SIG-M5 treated with dmso at 0.1 percent for 504 hours (cell line): Measurements from ENCODE around the gene SIK2.
"Not testable (repeated sequence)": the region's sequence is repeated elsewhere in the genome, so short reads cannot be mapped to it uniquely, and the experiment has no call there.

Experiments used
- DNase-seq: peaks from one replicate; lab custom pipeline; 2025; ENCODE audit not compliant: unreplicated experiment; lab: John Stamatoyannopoulos, UW

The SIK2 gene

DNA sequence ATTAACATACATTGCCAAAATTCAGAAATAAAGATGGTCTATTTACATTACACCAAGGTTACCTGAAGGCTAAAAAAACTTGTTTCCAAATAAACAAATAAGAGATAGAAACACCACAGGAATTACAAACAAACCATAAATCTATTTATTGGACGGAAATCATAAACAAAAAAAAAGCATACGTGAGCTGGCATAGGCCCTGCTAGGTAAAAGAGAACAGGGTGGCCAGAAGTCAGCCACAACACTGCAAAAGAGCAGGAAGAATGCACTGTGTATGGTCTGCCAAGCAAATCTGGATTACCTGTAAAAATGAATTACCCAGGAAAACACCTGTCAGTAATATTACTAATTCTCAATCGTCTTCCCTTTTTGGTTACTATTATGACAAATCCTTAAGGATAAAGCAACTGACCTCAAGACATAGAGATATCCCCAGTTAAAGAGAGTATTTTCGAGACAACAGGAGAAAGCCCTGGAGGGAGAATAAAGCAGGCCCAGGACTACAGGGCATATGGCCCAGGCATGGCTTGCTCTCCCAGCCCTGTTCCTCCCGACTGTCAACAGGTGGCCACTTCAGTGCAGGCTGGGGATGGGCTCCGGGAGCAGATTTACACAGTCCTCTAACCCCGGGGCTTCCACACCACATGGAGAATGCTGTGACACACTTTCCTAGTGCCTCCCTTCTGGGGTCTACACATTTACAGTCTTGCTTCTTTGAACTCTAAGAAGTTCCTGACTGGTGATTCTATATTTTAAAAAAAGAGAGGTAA, 146.0 kb downstream of the SIK2 start:
- DNase-seq: no peak

DNA sequence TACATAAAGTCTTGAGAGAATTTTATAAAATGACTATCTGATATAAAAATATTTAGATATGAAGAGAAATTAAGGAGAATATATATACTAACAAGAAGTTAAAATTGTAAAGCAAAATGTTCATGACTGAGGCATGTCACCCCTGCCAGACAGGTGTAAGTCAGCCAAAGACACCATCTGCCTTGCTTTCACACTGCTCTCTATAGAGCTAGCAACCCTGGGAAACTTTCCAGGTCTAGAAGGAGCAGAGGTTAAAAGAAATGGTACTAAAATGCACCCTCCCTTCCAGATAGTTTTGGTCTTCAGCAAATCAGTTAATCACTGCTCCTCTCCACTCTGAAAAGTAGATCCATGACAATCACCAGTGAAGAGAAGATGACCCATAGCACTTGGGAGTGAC, 147.4 kb downstream of the SIK2 start:
- no peak for DNase-seq

DNA sequence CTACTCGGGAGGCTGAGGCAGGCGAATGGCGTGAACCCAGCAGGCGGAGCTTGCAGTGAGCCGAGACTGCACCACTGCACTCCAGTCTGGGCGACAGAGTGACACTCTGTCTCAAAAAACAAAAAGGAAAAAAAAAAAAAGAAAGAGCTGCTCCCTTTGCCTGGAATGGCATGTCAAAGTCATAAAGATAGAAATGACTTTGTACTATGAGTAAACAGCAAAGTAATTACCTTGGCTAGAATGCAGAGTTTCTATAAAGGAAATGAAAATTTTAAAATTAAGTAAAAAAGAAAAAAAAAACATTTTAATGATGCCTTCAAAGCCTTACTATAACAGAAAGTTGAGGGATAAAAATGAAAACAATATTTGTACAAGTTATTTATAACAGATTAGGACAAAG, 153.8 kb downstream of the SIK2 start:
- no peak for DNase-seq

DNA sequence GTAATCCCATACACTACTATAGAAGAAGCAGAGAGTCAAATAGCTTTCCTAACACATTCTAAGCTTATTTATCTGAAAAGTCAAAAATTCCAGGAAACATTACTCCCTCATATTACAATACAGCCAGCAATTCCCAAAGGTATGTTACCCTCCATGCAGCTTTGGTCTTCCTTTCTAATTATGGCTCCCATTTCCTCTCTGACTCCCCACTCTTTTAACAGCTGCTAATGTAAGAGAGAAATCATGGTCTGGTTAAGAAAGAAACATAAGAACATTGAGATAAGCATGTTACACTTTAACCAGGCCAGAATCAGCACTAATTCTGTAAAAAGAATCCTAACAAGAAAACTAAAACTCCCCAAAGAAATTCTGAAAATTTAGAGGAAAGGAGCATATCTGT, 157.1 kb downstream of the SIK2 start:
- no peak for DNase-seq

DNA sequence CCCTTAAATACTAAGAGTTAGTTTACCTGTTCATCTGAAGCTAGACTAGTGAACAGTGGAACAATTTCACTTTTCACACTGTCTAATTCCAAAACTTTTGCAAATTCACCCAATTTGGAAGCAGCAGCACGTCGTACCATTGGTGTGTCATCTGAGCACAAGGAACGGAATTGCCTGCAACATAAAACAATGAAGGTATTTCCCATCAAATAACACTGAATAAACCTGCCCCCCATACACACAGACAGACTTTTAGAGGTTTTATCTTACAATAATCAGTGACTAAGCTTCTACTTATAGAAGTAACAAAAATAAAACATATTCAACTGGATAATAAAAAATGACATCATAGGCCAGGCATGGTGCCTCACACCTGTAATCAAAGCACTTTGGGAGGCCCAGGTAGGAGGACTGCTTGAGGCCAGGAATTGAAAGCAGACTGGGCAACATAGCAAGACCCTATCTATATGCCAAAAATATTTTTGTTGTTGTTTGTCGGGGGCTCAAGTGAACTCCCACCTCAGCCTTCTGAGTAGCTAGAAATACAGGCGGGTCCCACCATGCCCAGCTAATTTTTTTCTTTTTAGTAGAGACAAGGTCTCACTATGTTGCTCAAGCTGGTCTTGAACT, 157.6 kb downstream of the SIK2 start:
- DNase-seq: no peak

DNA sequence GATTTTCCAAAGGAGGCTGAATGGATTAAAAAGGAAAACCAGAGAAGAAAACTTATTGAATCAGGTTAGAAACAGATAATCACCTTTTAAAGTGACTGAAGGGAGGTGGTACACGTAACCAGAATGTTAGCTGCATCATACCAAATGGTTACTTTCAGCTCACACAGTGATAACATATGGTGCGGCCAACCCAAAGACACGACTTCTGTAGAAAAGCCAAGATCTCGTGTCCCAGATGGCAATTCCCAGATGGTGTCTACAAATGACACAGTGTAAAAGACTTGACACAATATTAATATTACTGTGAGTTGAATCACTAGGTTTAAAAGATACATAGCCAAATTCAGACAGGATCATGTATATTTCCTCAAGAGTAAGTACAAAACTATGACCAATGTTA, 158.8 kb downstream of the SIK2 start:
- DNase-seq: no peak

DNA sequence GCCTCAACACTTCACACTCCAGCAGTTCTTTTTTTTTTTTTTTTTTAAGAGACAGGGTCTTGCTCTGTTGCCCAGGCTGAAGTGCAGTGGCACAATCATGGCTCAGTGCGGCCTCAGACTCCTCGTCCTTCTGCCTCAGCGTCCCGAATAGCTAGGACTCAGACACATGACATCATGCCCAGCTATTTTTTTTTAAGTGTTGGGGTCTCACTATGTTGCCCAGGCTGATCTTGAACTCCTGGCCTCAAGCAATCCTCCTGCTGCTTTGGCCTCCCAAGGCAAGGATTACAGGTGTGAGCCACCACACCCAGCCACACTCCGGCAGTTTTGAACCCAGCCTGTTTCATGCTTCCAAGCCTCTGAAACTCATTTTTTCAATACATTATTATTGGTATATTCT, 160.3 kb downstream of the SIK2 start:
- DNase-seq: no peak

DNA sequence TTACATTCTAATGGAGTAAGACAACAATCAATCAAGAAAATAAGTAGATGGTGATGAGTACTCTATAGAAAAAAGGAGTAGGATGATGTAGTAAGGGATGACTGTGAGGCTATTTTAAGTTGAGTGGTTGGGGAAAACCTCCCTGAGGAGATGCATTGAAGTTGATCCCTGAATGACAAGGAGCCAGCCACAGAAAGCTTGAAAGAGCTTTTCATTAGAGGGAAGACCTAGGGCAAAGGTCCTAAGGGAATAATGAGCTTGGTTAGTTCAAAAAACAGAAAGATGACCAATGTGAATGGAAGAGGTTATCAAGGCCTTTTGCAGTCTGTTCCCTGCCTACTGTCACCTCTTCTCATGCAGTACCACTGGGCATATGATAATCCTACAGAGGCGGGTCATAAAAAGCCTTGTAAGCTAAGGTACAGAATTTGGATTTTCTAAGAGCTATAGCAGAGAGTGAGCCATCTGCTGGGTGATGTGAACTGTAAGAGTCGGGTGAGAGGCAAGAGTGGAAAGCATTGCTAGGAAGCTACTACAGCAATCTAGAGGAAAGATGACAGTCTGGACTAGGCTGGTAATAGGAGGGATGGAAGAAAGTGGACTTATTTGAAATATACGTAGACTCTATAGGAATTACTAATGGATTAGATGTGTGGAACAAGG, 160.9 kb downstream of the SIK2 start:
- no peak for DNase-seq

DNA sequence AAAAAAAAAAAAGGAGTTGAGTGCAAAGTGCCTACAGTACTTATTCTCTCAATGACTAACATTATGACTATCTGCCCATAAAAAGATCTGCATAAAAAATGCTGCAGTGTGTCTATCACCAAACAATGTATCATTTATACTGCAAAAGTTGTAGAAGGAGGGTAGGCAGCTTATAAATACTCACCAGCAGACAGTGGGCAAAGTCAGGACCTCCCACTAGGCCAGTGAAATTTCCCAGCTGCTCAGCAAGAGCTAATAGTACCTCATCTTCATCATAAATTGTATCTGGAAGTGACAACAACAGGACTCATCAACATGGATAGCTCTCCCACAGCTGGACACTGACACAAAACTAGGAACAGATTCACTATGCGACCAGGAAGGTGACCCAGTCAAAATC, 162.4 kb downstream of the SIK2 start:
- DNase-seq: no peak

DNA sequence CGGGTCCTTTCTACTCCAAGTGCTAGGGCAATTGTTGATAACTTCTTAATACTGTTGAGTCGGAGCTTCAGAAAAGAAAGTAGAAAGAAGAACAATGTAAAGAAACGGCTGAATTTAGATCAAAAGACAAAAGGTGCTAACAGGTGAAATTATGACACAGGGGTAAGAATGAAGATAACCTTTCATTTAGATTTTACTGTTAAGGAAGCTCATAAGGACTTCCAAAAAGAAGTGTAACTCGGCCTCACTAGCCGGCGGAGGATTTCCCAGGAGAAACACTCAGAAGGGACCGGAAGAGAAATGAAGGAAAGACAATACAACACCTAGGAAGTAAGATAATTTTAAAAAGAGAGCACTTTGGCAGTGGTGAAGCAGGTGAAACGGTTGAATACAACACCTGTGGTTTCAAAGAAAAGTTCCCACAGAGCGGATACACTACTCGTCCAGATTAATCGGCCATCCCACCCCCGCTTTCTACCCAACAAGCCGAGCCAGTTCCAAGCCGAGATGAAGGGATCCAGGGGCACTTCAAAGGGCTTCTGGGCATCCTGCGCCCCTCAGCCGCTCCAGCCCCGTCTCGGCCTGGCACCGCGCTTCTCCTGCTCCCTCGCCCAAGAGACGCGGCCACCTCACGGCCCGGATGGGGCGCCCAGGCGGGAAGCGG, 163.2 kb downstream of the SIK2 start:
- no peak for DNase-seq

DNA sequence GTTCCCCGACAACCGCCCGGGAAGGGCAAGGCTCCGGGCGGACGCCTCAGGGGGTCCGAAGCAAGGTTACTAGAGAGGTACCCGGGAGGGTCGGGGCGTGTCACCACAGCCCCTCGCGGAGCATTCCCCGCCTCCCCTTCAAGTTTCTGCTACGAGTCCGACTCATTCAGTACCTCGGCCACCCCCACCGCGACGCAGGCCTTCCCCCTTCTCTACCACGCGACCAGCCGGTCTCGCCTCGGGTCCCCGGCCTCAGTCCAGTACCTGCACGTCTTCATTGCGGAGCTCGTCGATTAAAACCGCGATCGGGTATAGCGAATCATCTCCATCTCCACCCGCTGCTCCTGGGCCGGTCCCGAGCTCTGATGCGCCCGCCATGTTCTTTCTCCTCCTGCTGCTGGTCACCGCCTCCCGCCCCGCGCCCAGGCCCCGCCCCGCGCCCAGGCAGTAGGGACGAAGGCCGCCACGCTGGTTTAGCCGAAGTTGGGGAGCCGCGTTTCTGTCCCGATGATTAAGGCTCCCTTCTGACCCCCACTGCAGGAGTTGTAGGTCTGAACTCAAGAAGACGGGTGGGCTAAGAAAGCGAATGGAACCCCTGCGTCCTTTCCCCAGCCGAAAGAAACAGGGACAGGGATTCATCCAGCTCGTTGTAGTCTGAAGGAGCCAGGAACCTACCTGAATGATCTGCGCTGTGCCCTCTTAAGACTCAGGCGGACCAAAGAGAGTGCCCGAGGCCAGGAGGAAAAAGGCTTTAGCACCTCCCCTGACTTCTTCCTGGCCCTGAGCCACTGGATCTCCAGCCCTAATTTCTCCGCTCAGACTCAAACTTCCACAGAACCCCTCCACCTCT, 164.0 kb downstream of the SIK2 start, which contains the start of gene PPP2R1B:
PPP2R1B (minus strand) TSS at position 406 of the 850 bp plus-strand sequence; CDS start at position 378, 28 bp downstream.
- DNase-seq: peak; percentile 69

DNA sequence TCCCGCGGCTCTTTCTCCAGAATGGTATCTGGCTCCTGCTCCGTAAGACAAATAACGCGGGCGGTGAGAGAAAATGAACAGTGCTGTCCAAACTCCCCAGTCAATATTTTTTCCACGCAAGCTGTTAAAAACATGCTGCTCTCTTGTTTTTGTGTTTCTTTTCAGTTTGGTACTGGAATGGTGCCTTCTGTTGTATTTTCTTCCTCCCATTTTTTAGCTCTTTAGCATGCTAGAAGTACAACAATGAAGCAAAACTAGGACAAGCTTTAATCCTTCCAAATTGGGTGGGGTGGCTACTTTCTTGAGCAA, 164.5 kb downstream of the SIK2 start:
- DNase-seq: no peak

DNA sequence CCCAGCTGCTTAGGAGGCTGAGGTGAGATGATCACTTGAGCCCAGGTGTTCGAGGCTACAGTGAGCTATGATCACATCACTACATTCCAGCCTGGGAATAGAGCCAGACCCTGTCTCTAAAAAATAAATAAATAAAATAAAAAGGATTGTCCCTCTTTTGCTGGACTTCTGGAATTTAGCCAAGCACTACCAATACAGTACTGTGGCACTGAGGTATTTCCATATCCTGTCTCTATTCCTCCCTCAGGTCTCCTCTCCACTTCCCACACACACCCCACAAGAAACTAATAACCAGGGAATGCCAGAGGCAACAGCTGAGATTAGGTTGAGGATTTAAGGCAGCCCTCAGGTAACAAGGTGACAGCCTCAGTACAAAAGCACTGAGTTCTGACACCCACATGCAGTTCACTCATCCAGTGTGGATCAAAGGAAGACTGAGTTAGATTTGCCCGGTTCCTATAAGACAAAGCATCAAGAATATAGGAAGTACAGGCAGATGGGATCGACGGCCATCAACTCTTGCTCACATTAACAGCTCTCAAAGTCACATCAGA, 168.4 kb downstream of the SIK2 start:
- no peak for DNase-seq

DNA sequence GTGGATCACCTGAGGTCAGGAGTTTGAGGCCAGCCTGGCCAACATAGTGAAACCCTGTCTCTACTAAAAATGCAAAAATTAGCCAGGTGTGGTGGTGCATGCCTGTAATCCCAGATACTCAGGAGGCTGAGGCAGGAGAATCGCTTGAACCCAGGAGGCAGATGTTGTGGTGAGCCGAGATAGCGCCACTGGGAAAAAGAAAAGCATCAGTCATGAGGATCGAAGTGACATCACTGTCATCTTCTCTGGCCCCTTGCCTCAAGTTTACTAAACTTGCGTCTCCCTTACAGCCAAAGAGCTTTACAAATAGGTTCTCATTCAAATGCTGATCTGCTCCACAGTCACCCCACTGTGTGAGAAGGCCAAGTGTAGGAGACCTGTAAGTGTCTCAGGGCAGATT, 169.0 kb downstream of the SIK2 start:
- not testable (repeated sequence) for DNase-seq

DNA sequence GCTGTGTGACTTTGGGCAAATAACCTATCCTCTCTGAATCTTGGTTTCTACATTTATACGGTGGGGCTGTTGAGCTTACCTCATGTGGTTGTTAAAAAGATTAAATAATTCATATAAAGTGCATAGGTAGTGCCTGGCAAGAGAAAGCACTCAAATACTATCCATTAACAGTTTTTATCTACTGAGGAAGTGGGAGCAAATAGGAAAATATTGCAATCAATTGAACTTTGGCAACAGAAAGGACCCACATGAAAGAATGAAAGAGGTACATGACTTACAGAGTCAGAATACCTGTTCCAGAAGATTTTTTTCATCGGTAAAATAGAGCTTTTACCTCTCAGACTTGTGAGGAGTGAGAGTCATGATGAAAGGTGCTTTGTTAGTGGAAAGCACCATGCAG, 170.3 kb downstream of the SIK2 start:
- no peak for DNase-seq

DNA sequence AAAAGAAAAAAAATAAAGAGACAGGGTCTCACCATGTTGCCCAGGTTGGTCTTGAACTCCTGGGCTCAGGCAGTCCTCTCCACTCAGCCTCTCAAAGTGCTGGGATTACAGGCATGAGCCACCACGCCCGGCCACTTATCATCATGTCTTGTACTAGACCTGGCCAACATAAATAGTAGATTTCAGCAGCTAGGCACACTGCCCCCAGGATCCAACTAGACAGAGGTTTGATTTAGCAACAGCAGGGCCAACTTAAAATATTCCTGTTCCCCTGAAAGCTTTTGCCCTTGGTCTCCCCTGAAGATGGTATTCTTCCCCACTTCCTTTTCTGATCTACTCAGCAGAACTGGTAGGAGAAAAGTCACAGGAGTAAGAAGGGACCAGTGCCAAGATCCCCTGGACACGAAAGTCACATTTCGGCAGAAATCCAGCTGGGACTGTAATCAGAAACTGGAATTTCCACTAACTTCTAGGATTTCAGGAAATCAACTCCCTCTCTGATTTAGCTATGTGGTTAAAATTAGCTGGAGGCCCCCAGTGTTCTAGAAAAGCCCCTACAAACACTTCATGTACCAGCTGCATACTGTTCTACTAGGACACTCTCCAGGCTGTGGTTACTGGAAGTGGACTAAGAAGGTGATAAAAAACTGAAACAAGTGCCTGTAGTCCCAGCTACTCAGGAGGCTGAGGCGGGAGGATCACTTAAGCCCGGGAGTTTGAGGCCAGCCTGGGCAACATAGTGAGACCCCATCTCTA, 172.9 kb downstream of the SIK2 start:
- no peak for DNase-seq

DNA sequence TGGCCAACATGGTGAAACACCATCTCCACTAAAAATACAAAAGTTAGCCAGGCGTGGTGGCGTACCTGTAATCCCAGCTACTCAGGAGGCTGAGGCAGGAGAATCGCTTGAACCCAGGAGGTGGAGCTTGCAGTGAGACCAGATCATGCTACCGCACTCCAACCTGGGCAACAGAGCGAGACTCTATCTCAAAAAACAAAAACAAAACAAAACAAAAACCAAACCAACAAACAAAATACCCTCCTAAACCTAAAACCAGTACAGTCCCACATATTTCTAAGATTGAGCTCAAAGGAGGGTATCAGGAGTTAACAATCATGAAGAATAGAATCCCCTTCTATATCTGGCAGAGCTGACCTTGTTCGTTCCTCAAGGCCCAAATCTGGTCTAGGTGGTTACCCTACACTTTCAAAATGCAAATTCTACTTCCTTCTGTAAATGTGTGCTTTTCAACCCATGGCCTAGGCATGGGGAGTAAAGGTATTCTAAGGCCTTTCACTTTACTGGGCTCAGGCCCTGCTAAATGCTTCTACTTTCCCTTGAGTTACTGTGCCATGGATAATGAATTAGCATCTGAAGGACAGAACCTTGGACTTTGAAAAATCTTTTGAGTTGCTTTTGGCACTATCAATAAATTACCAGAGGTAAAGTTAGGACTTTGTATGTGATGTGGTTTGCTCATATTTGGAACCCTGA, 174.3 kb downstream of the SIK2 start:
- no peak for DNase-seq

DNA sequence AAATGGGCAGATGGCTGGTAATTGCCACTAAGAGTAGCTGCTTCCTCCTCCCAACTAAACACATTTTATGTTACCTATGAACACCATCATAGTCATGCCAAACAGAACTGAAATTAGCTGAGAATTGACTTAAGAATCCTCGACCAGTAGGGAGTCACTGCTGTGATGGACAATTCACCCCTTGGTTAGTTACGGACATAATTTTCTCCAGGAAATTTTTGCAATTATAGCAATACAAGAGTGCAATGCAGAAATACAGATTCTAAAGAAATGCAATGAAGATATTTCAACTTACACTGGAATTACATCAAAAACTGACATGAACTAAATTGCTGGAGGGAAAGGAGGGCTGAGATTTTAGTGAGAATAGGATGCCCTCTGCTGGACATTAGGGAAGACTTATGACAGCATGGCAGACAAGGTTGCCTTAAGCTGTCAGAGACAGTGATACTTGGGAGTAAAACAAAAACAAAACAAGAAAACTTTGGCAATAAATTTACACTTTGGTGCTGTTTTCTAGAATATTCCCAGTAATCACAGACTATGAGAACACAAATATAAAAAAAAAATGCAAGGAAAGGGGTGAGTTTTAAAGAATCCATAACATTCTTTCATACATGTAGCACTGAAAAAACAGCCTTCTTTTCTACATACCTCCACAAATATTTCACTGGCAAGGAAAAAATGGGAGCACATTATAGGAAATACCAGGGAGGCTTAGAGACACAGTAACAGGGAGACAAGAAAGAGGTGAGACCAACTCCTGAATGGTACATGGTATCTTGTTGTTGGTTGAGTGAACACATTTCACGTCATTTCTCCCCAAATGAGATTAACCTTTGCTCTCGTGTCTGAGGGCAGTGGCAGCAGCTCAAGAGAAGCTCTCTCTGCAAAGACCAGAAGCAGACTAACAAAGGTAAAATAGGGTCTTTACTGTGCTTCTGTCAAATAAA, 175.1 kb downstream of the SIK2 start:
- DNase-seq: peak; percentile 56
